Small intestine (tissue), 7 donors: ENCODE results near the gene SPINK4. TPM values are rescaled to one million over a fixed set of nuclear protein-coding genes. Genes with fewer than 3 reads are reported as not detected.

Source experiments
- DNase-seq, 2 donors: peaks; one replicate each; pipeline versions ENCODE4 v3.0.0 to v3.0.0-alpha.2; 2013
- FAIRE-seq: peaks from 2 replicates; lab custom pipeline; 2012; peaks lifted over from hg19 to GRCh38; lab: Jason Lieb, UNC
- H3K27ac ChIP-seq, 3 donors: one replicate each; pipeline ENCODE4 v1.5.1; 2013; ENCODE audit warnings: low read length in 2 of 3, mild to moderate bottlenecking in 2 of 3, control low read depth in 1 of 3, inconsistent platforms in 1 of 3, low read depth in 1 of 3, moderate library complexity in 1 of 3
- H3K27me3 ChIP-seq, 3 donors: one replicate each; pipeline ENCODE4 v1.6.1; 2013; ENCODE audit warnings: low read length in 3 of 3, inconsistent platforms in 1 of 3; ENCODE audit not compliant: control insufficient read depth in 3 of 3, insufficient read depth in 3 of 3
- H3K36me3 ChIP-seq, 3 donors: one replicate each; pipeline ENCODE4 v1.6.1; 2013; ENCODE audit warnings: low read length in 3 of 3, inconsistent platforms in 1 of 3, low read depth in 1 of 3, mild to moderate bottlenecking in 1 of 3, moderate library complexity in 1 of 3; ENCODE audit not compliant: control insufficient read depth in 3 of 3, insufficient read depth in 2 of 3
- H3K4me1 ChIP-seq, 3 donors: one replicate each; pipeline ENCODE4 v1.6.1; 2013; ENCODE audit warnings: low read length in 2 of 3, inconsistent platforms in 1 of 3, low read depth in 1 of 3, mild to moderate bottlenecking in 1 of 3, moderate library complexity in 1 of 3; ENCODE audit not compliant: control insufficient read depth in 3 of 3, insufficient read depth in 2 of 3
- H3K4me3 ChIP-seq, 3 donors: one replicate each; pipeline ENCODE4 v1.5.1; 2013; ENCODE audit warnings: low read length in 3 of 3, control low read depth in 1 of 3, inconsistent platforms in 1 of 3, low read depth in 1 of 3, mild to moderate bottlenecking in 1 of 3, moderate library complexity in 1 of 3
- H3K9me3 ChIP-seq, 2 donors: one replicate each; pipeline ENCODE4 v1.6.1; 2013; ENCODE audit warnings: low read depth in 1 of 2, low read length in 1 of 2; ENCODE audit not compliant: control insufficient read depth in 2 of 2, insufficient read depth in 1 of 2
- WGBS, 3 donors: extraction: QIAGEN DNeasy Blood & Tissue Kit; methylation state at CpG; one replicate each; pipeline ENCODE4 v1.1.7; 2013; 5-methylcytosine and 5-hydroxymethylcytosine counted together
- polyA plus RNA-seq, 4 donors: library from polyadenylated mRNA; stranded (reverse) in 3 of 4; unstranded in 1 of 4; fragments of 200-250 nt in 3 of 4; fragments of 120-200 nt in 1 of 4; gene quantifications; one replicate each; pipeline versions ENCODE4 v1.2.1 to v1.2.3, GENCODE V29; 2013
- donor health status: healthy with polysubstance abuse.
- donor health status: control.
- donor health status: control.
- donor health status: Bipolar disorder and iron deficiency.
- donor health status: healthy.

SPINK4 gene
- polyA plus RNA-seq, 4 donors, result 361 to 2,061 (median 934) TPM

GRCh38 chr9:33225319-33226147, 14.4 kb upstream of the SPINK4 start:
- peaks cover 0 to 10% (median 2%) of the 10 kb centered on the region in 3 donors for H3K4me1 ChIP-seq
- 22 to 23% (median 23%) methylated on average over 6 of the region's 6 CpGs for WGBS, 3 donors
- peak overlapping the region in 1 of 3 donors; percentile 8 for H3K27ac ChIP-seq
- no peaks in the 10 kb centered on the region for H3K27me3 ChIP-seq
- no peak overlapping the region for H3K4me3 ChIP-seq
- no peaks in the 10 kb centered on the region for H3K36me3 ChIP-seq
- DNase-seq (peak; percentile 81 to 86), FAIRE-seq (no peak)
- H3K9me3 ChIP-seq, result no peaks in the 10 kb centered on the region

- no peaks in the 10 kb centered on the region for H3K36me3 ChIP-seq
- WGBS, 3 donors, result 81 to 88% (median 83%) methylated on average over 10 of the region's 10 CpGs
- H3K27ac ChIP-seq, result no peak overlapping the region
- DNase-seq (no peak), FAIRE-seq (no peak)
- H3K9me3 ChIP-seq, result no peaks in the 10 kb centered on the region
- no peaks in the 10 kb centered on the region for H3K27me3 ChIP-seq
- H3K4me3 ChIP-seq, result no peak overlapping the region
- peaks cover 0 to 10% (median 2%) of the 10 kb centered on the region in 3 donors for H3K4me1 ChIP-seq
Observed at GRCh38 chr9:33227008-33227398, 13.0 kb upstream of the SPINK4 start.

- Histone ChIP-seq H3K27me3 (no peaks in the 10 kb centered on the region), H3K27ac (no peak overlapping the region), H3K36me3 (no peaks in the 10 kb centered on the region), H3K9me3 (no peaks in the 10 kb centered on the region), H3K4me1 (peaks cover 0 to 10% (median 2%) of the 10 kb centered on the region in 3 donors), H3K4me3 (no peak overlapping the region)
- DNase-seq, result no peak
- no peak for FAIRE-seq
- WGBS, 3 donors, result 84 to 89% (median 86%) methylated on average over 8 of the region's 8 CpGs
Observed at GRCh38 chr9:33227741-33228140, 12.2 kb upstream of the SPINK4 start.

- WGBS, 3 donors, result 61 to 78% (median 70%) methylated on average over 4 of the region's 4 CpGs
- Histone ChIP-seq H3K27ac (no peak overlapping the region), H3K27me3 (no peaks in the 10 kb centered on the region), H3K4me1 (peaks cover 2 to 13% (median 2%) of the 10 kb centered on the region in 3 donors), H3K36me3 (no peaks in the 10 kb centered on the region), H3K9me3 (no peaks in the 10 kb centered on the region), H3K4me3 (no peak overlapping the region)
- DNase-seq (no peak), FAIRE-seq (no peak)
Observed at GRCh38 chr9:33228606-33229005, 11.4 kb upstream of the SPINK4 start.

- FAIRE-seq (no peak), DNase-seq (peak; percentile 77 to 99)
- Histone ChIP-seq H3K4me1 (peaks cover 2 to 16% (median 7%) of the 10 kb centered on the region in 3 donors), H3K9me3 (no peaks in the 10 kb centered on the region), H3K4me3 (no peak overlapping the region), H3K36me3 (no peaks in the 10 kb centered on the region), H3K27me3 (no peaks in the 10 kb centered on the region), H3K27ac (peak overlapping the region; percentile 29 to 47 (median 45))
- WGBS, 3 donors, result 22 to 64% (median 46%) methylated on average over 9 of the region's 9 CpGs
Observed at GRCh38 chr9:33229359-33230114, 10.4 kb upstream of the SPINK4 start.

- Histone ChIP-seq H3K4me1 (peaks cover 0 to 14% (median 8%) of the 10 kb centered on the region in 3 donors), H3K27me3 (no peaks in the 10 kb centered on the region), H3K27ac (no peak overlapping the region), H3K36me3 (no peaks in the 10 kb centered on the region), H3K9me3 (no peaks in the 10 kb centered on the region), H3K4me3 (no peak overlapping the region)
- FAIRE-seq (no peak), DNase-seq (no peak)
- whole genome bisulfite sequencing, 3 donors, result 86 to 89% (median 87%) methylated on average over 13 of the region's 13 CpGs
Observed at GRCh38 chr9:33230756-33231622, 9.0 kb upstream of the SPINK4 start.

GRCh38 chr9:33231623-33231942, 8.4 kb upstream of the SPINK4 start:
- Histone ChIP-seq H3K4me1 (peaks cover 0 to 14% (median 8%) of the 10 kb centered on the region in 3 donors), H3K27me3 (no peaks in the 10 kb centered on the region), H3K9me3 (no peaks in the 10 kb centered on the region), H3K4me3 (no peak overlapping the region), H3K36me3 (no peaks in the 10 kb centered on the region), H3K27ac (no peak overlapping the region)
- FAIRE-seq, result no peak
- DNase-seq, result no peak
- 69 to 77% (median 76%) methylated on average over 2 of the region's 2 CpGs for WGBS, 3 donors

- no peak for DNase-seq
Observed at GRCh38 chr9:33232815-33233214, 7.2 kb upstream of the SPINK4 start.

More at GRCh38 chr9:33232815-33233214, 7.2 kb upstream of the SPINK4 start:
- no peaks in the 10 kb centered on the region for H3K36me3 ChIP-seq
- 92 to 96% (median 95%) methylated on average over 6 of the region's 6 CpGs for WGBS, 3 donors
- H3K4me3 ChIP-seq, result no peak overlapping the region
- H3K27me3 ChIP-seq, result peaks cover 0 to 2% (median 0%) of the 10 kb centered on the region in 3 donors
- H3K4me1 ChIP-seq, result peaks cover 0 to 14% (median 8%) of the 10 kb centered on the region in 3 donors
- no peak overlapping the region for H3K27ac ChIP-seq
- FAIRE-seq, result no peak
- H3K9me3 ChIP-seq, result no peaks in the 10 kb centered on the region
